ENCODE measurements around the gene LPIN3. TPM values are rescaled to one million over a fixed set of nuclear protein-coding genes. Genes with fewer than 3 reads are reported as not detected.

The LPIN3 gene
- total RNA-seq, 1 experiment from 2014 or later = 3.8 TPM

- H3K27ac Mint-ChIP-seq = peak overlapping the region in 1 of 3 experiments; percentile 76; a peak in 1 of 7 replicates
- no peaks in the 10 kb centered on the region for H3K79me1 ChIP-seq (ENCODE audit: insufficient read depth, low read depth, low read length, poor library complexity, severe bottlenecking)
- peaks cover 0 to 4% (median 0%) of the 10 kb centered on the region in 3 experiments; a peak in 3 of 7 replicates for H3K36me3 Mint-ChIP-seq (ENCODE audit: insufficient read depth in 1 of 3, low read depth in 3 of 3)
- no peak overlapping the region for H2BK20ac ChIP-seq (ENCODE audit: low read depth, low read length, poor library complexity, severe bottlenecking)
- no peak overlapping the region for H2BK15ac ChIP-seq (ENCODE audit: low read depth, low read length)
- H3K4ac ChIP-seq (ENCODE audit: low read depth, low read length) = no peak overlapping the region
- no peak overlapping the region for H2AFZ ChIP-seq (ENCODE audit: low read length)
- no peak overlapping the region for H2BK5ac ChIP-seq (ENCODE audit: insufficient read length, low read length)
- H2BK120ac ChIP-seq (ENCODE audit: low read depth, low read length, poor library complexity, severe bottlenecking) = no peak overlapping the region
- H4K5ac ChIP-seq (ENCODE audit: insufficient read length, low read depth, low read length) = no peak overlapping the region
- no peak overlapping the region for H3K56ac ChIP-seq (ENCODE audit: insufficient read length, low read depth, low read length)
- no peak overlapping the region for H3K23ac ChIP-seq (ENCODE audit: insufficient read length, low read depth, low read length)
- no CpG with 5 or more reads among the region's 4 CpGs for WGBS (ENCODE audit: extremely low coverage, insufficient read length, low lambda C conversion rate)
- DNase-seq = peak; percentile 47
- H2BK12ac ChIP-seq (ENCODE audit: insufficient read length, low read depth, low read length) = no peak overlapping the region
- no peak overlapping the region for H4K91ac ChIP-seq (ENCODE audit: insufficient read length, low read depth, low read length)
- H3K4me1 ChIP-seq (ENCODE audit: insufficient read depth, low read length) = no peaks in the 10 kb centered on the region
- H3K9ac ChIP-seq (ENCODE audit: extremely low read depth, insufficient read length, low read length) = no peak overlapping the region
- no peak overlapping the region for H2AK5ac ChIP-seq (ENCODE audit: insufficient read length, low read length)
- TF ChIP-seq CTCF (conservative IDR thresholded peaks at IDR 0.05) = peak; percentile 48; the same call in 2 of the 3 replicates
- no peak overlapping the region for H3K4me2 ChIP-seq (ENCODE audit: insufficient read depth, insufficient read length, low read length)
- H3T11ph ChIP-seq (ENCODE audit: low read length) = no peak overlapping the region
- no peaks in the 10 kb centered on the region for H3K27me3 ChIP-seq (ENCODE audit: insufficient read depth, low read length)
- no peak overlapping the region for H3K18ac ChIP-seq (ENCODE audit: insufficient read length, low read depth, low read length)
- H3K23me2 ChIP-seq (ENCODE audit: insufficient read length, low read depth, low read length, poor library complexity, severe bottlenecking) = no peaks in the 10 kb centered on the region
- H3K4me3 Mint-ChIP-seq = no peak overlapping the region
- H3K14ac ChIP-seq (ENCODE audit: insufficient read depth, low read length) = no peak overlapping the region
- H3K9me3 Mint-ChIP-seq = no peaks in the 10 kb centered on the region; a peak in 1 of 5 replicates
- H3K27ac ChIP-seq (ENCODE audit: insufficient read length, low read depth, low read length) = no peak overlapping the region
- H4K8ac ChIP-seq (replicated peaks; ENCODE audit: insufficient read length, low read depth, low read length) = no peak overlapping the region
- peaks cover 3% of the 10 kb centered on the region in 2 experiments; a peak in 3 of 4 replicates for H3K4me1 Mint-ChIP-seq
- no peaks in the 10 kb centered on the region for H3K27me3 Mint-ChIP-seq (ENCODE audit: low read depth)
- no peaks in the 10 kb centered on the region for H4K20me1 ChIP-seq (ENCODE audit: control insufficient read depth, insufficient read depth, insufficient read length)
- no peaks in the 10 kb centered on the region for H3K9me3 ChIP-seq (ENCODE audit: control insufficient read depth, low read depth, low read length)
- no peaks in the 10 kb centered on the region for H3K79me2 ChIP-seq (ENCODE audit: insufficient read depth, low read length)
These were observed 11.5 kb downstream of the LPIN3 start for GRCh38 chr20:41352106-41352505.

Measured in H9 (cell line).